GM12878 (cell line): ENCODE measurements around the gene HSF4. TPM values are rescaled to one million over a fixed set of nuclear protein-coding genes. Genes with fewer than 3 reads are reported as not detected.

Source experiments
- BHLHE40 ChIP-seq, 2 experiments: fragments of 450-650 bp in 1 of 2; IDR thresholded peaks; 2 replicates each; pipeline ENCODE4 v1.6.1; 2011 to 2017; ENCODE audit warnings: low read depth in 2 of 2, borderline replicate concordance in 1 of 2, improper control_type of control experiment in 1 of 2, low read length in 1 of 2, mild to moderate bottlenecking in 1 of 2
- CHD4 ChIP-seq: fragments of 200-600 bp; sonication (generic); IDR thresholded peaks from 2 replicates; pipeline ENCODE4 v1.6.1; 2016; ENCODE audit warnings: mild to moderate bottlenecking
- EGR1 ChIP-seq, 2 experiments: IDR thresholded peaks; 1 replicate in 1 of 2; 2 replicates in 1 of 2; pipeline ENCODE4 v1.6.1; 2011 to 2012; ENCODE audit warnings: low read depth in 2 of 2, low read length in 2 of 2, borderline replicate concordance in 1 of 2, mild to moderate bottlenecking in 1 of 2, moderate library complexity in 1 of 2
- HDAC2 ChIP-seq: fragments of 200-600 bp; sonication (generic); IDR thresholded peaks from 2 replicates; pipeline ENCODE4 v1.6.1; 2017
- HDGF ChIP-seq: fragments of 450-650 bp; IDR thresholded peaks from 2 replicates; pipeline ENCODE4 v1.6.1; 2016; ENCODE audit warnings: antibody characterized with exemption
- IKZF1 ChIP-seq: fragments of 450-650 bp; conservative IDR thresholded peaks from 2 replicates; pipeline ENCODE4 v1.6.1; 2017; ENCODE audit warnings: antibody characterized with exemption, mild to moderate bottlenecking
- MTA2 ChIP-seq: fragments of 450-650 bp; IDR thresholded peaks from 2 replicates; pipeline ENCODE4 v1.6.1; 2016; ENCODE audit warnings: low read depth, mild to moderate bottlenecking, moderate library complexity
- MTA3 ChIP-seq: IDR thresholded peaks from 2 replicates; pipeline ENCODE4 v1.6.1; 2012; ENCODE audit warnings: low read length, inconsistent platforms, borderline replicate concordance
- MYC ChIP-seq: IDR thresholded peaks from 2 replicates; pipeline ENCODE4 v1.6.1; 2011; ENCODE audit warnings: mild to moderate bottlenecking, low read length, moderate library complexity, inconsistent platforms; ENCODE audit not compliant: insufficient read depth, insufficient replicate concordance, insufficient read length, severe bottlenecking
- RB1 ChIP-seq: fragments of 450-650 bp; formaldehyde crosslinking; IDR thresholded peaks from 2 replicates; pipeline ENCODE4 v1.6.1; 2017; ENCODE audit warnings: mild to moderate bottlenecking, borderline replicate concordance
- SIX5 ChIP-seq: IDR thresholded peaks from 2 replicates; pipeline ENCODE4 v1.6.1; 2011; ENCODE audit warnings: mild to moderate bottlenecking, low read depth, low read length, moderate library complexity; ENCODE audit not compliant: severe bottlenecking
- SMARCA5 ChIP-seq: fragments of 450-650 bp; IDR thresholded peaks from 2 replicates; pipeline ENCODE4 v1.6.1; 2017; ENCODE audit warnings: mild to moderate bottlenecking
- polyA plus RNA-seq, 11 experiments: library from polyadenylated mRNA; depleted of rRNA in 4 of 11; unstranded in 6 of 11; stranded (reverse) in 5 of 11; fragments of >200 nt; fragmentation: Nextera tagmentation in 4 of 11; fragmentation: Illumina TruSeq in 1 of 11; extraction: Ambion mirVana in 4 of 11; extraction: Trizol in 1 of 11; gene quantifications; 1 replicate in 1 of 11; 2 replicates in 10 of 11; pipeline versions ENCODE4 v1.2.1 to v1.2.3, GENCODE V29; 2011 to 2016; ENCODE audit warnings: inconsistent platforms in 2 of 11, missing spikeins in 2 of 11, low read depth in 1 of 11
- total RNA-seq, 4 experiments: library from RNA; depleted of rRNA in 3 of 4; stranded (reverse); fragments of >200 nt in 3 of 4; fragmentation: Illumina TruSeq in 1 of 4; extraction: Trizol in 1 of 4; gene quantifications; 2 replicates each; pipeline versions ENCODE4 v1.2.1 to v1.2.3, GENCODE V29; 2013 to 2021
- TF ChIP-seq, protein P1 (sequence below), 3 experiments: IDR thresholded peaks in 2 of 3; conservative IDR thresholded peaks in 1 of 3; 2 replicates each; pipeline ENCODE4 v1.5.1; 2011; ENCODE audit warnings: low read depth in 3 of 3, low read length in 3 of 3, mild to moderate bottlenecking in 3 of 3, control low read depth in 2 of 3, moderate library complexity in 2 of 3, inconsistent platforms in 1 of 3, mixed read lengths in 1 of 3; ENCODE audit not compliant: control insufficient read depth in 2 of 3, insufficient read depth in 1 of 3; ENCODE audit errors: extremely low read depth in 1 of 3
- TF ChIP-seq, protein P2 (sequence below): IDR thresholded peaks from 2 replicates; pipeline ENCODE4 v1.6.1; 2011; ENCODE audit warnings: borderline replicate concordance, low read depth, mild to moderate bottlenecking, moderate library complexity, low read length; ENCODE audit not compliant: insufficient read depth, poor library complexity, severe bottlenecking
- TF ChIP-seq, protein P3 (sequence below): fragments of 450-650 bp; IDR thresholded peaks from 2 replicates; pipeline ENCODE4 v1.6.1; 2017; ENCODE audit warnings: mild to moderate bottlenecking, moderate library complexity
- TF ChIP-seq, protein P4 (sequence below): fragments of 150-350 bp; IDR thresholded peaks from 2 replicates; pipeline ENCODE4 v1.6.1; 2014; ENCODE audit warnings: mild to moderate bottlenecking, low read depth, low read length
- TF ChIP-seq, protein P5 (sequence below): IDR thresholded peaks from 2 replicates; pipeline ENCODE4 v1.6.1; 2012; ENCODE audit warnings: low read depth, low read length, improper control_type of control experiment

HSF4 gene
- total and polyA plus RNA-seq, 10 of the 15 experiments (the other 5 are each of a cell fraction or from before 2014, with no cell fraction given): 0.31 to 9.9 (median 2.6) TPM; not detected in 1

DNA sequence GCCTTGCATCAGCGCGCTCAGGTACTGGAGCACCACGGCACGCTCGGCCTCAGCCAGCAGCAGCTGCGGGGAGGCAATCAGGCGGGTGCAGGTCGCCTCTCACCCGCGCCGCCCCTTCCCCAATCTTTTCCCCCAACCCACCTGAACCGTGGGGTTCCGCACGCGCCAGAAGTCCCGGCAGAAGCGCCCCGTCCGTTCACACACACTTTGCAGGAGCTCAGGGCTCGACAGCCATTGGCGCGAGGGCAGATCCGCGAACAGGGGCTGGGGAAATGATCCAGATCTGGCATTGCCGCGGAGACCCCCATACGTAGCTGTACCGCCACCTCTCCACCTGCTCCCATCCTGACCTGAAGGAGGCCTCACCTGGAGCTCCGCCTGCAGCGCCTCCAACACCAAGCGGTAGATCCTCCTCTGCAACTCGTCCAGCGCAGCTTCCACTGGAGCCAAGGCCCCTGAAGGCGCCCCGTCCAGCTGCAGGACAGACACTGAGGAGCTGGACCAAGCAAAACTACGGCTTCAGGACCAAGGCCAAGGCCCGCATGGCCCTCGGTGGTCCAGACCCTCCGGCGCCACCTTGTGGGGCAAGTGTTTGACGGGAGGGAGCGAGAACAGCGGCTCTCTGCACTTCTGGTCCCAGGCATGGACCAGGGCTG lies 20.6 kb downstream of the HSF4 start (continued):
- TF ChIP-seq, protein P1, sequence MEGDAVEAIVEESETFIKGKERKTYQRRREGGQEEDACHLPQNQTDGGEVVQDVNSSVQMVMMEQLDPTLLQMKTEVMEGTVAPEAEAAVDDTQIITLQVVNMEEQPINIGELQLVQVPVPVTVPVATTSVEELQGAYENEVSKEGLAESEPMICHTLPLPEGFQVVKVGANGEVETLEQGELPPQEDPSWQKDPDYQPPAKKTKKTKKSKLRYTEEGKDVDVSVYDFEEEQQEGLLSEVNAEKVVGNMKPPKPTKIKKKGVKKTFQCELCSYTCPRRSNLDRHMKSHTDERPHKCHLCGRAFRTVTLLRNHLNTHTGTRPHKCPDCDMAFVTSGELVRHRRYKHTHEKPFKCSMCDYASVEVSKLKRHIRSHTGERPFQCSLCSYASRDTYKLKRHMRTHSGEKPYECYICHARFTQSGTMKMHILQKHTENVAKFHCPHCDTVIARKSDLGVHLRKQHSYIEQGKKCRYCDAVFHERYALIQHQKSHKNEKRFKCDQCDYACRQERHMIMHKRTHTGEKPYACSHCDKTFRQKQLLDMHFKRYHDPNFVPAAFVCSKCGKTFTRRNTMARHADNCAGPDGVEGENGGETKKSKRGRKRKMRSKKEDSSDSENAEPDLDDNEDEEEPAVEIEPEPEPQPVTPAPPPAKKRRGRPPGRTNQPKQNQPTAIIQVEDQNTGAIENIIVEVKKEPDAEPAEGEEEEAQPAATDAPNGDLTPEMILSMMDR (IDR thresholded peaks at IDR 0.05 in 2 of 3, conservative IDR thresholded peaks at IDR 0.05 in 1 of 3; ENCODE audit: control insufficient read depth in 2 of 3, extremely low read depth in 1 of 3, insufficient read depth in 1 of 3, low read depth in 3 of 3, low read length in 3 of 3): peak; percentile 73 to 90 (median 88)
- TF ChIP-seq EGR1 (IDR thresholded peaks at IDR 0.05; ENCODE audit: borderline replicate concordance in 1 of 2, low read depth in 2 of 2, low read length in 2 of 2) (peak in 1 of 2 experiments; percentile 7; a peak in 1 of 3 replicates), IKZF1 (0 out of 2 replicates have a peak, but pooled peaks have one; percentile 29), CHD4 (no peak), HDGF (no peak), MYC (no peak), MTA2 (no peak), MTA3 (no peak), RB1 (peak; percentile 68; the same call in 1 of the 2 replicates), SIX5 (no peak), BHLHE40 (IDR thresholded peaks at IDR 0.05; ENCODE audit: borderline replicate concordance in 1 of 2, low read depth in 2 of 2, low read length in 1 of 2) (peak; percentile 41 to 46; a peak in 3 of 4 replicates), SMARCA5 (no peak; the same call in 1 of the 2 replicates), HDAC2 (no peak)
- TF ChIP-seq, protein P2, sequence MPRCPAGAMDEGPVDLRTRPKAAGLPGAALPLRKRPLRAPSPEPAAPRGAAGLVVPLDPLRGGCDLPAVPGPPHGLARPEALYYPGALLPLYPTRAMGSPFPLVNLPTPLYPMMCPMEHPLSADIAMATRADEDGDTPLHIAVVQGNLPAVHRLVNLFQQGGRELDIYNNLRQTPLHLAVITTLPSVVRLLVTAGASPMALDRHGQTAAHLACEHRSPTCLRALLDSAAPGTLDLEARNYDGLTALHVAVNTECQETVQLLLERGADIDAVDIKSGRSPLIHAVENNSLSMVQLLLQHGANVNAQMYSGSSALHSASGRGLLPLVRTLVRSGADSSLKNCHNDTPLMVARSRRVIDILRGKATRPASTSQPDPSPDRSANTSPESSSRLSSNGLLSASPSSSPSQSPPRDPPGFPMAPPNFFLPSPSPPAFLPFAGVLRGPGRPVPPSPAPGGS: no peak
- TF ChIP-seq, protein P3, sequence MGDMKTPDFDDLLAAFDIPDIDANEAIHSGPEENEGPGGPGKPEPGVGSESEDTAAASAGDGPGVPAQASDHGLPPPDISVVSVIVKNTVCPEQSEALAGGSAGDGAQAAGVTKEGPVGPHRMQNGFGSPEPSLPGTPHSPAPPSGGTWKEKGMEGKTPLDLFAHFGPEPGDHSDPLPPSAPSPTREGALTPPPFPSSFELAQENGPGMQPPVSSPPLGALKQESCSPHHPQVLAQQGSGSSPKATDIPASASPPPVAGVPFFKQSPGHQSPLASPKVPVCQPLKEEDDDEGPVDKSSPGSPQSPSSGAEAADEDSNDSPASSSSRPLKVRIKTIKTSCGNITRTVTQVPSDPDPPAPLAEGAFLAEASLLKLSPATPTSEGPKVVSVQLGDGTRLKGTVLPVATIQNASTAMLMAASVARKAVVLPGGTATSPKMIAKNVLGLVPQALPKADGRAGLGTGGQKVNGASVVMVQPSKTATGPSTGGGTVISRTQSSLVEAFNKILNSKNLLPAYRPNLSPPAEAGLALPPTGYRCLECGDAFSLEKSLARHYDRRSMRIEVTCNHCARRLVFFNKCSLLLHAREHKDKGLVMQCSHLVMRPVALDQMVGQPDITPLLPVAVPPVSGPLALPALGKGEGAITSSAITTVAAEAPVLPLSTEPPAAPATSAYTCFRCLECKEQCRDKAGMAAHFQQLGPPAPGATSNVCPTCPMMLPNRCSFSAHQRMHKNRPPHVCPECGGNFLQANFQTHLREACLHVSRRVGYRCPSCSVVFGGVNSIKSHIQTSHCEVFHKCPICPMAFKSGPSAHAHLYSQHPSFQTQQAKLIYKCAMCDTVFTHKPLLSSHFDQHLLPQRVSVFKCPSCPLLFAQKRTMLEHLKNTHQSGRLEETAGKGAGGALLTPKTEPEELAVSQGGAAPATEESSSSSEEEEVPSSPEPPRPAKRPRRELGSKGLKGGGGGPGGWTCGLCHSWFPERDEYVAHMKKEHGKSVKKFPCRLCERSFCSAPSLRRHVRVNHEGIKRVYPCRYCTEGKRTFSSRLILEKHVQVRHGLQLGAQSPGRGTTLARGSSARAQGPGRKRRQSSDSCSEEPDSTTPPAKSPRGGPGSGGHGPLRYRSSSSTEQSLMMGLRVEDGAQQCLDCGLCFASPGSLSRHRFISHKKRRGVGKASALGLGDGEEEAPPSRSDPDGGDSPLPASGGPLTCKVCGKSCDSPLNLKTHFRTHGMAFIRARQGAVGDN: no peak
- TF ChIP-seq, protein P4, sequence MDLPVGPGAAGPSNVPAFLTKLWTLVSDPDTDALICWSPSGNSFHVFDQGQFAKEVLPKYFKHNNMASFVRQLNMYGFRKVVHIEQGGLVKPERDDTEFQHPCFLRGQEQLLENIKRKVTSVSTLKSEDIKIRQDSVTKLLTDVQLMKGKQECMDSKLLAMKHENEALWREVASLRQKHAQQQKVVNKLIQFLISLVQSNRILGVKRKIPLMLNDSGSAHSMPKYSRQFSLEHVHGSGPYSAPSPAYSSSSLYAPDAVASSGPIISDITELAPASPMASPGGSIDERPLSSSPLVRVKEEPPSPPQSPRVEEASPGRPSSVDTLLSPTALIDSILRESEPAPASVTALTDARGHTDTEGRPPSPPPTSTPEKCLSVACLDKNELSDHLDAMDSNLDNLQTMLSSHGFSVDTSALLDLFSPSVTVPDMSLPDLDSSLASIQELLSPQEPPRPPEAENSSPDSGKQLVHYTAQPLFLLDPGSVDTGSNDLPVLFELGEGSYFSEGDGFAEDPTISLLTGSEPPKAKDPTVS: no peak
- TF ChIP-seq, protein P5, sequence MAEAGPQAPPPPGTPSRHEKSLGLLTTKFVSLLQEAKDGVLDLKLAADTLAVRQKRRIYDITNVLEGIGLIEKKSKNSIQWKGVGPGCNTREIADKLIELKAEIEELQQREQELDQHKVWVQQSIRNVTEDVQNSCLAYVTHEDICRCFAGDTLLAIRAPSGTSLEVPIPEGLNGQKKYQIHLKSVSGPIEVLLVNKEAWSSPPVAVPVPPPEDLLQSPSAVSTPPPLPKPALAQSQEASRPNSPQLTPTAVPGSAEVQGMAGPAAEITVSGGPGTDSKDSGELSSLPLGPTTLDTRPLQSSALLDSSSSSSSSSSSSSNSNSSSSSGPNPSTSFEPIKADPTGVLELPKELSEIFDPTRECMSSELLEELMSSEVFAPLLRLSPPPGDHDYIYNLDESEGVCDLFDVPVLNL: no peak
